GM15510 (cell line): Measurements from ENCODE around the gene KCNMB1.

Experiments used
- POLR2A ChIP-seq: IDR thresholded peaks from 3 replicates; pipeline ENCODE4 v1.6.1; 2011; ENCODE audit warnings: borderline replicate concordance; ENCODE audit not compliant: insufficient read length; ENCODE audit errors: extremely low read depth

Gene KCNMB1

DNA sequence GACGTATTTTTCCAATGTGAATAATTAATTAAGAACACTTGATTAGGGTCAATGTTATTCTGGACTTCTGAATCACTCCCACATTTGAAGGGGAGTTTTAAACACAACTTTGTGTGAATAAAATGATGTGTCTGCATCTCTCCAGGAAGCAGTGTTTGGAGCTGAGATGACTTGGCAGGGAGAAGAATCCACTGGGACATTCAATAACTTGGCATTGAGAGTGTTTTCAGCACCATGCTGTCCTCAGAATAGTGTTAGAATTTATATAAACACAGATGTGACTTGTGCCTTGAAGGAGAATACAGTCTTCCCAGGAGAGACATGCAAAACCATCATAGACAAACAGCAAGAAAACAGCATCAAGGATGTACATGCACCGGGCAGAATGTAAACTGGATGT lies 32.7 kb upstream of the KCNMB1 start:
- no peak for TF ChIP-seq POLR2A

DNA sequence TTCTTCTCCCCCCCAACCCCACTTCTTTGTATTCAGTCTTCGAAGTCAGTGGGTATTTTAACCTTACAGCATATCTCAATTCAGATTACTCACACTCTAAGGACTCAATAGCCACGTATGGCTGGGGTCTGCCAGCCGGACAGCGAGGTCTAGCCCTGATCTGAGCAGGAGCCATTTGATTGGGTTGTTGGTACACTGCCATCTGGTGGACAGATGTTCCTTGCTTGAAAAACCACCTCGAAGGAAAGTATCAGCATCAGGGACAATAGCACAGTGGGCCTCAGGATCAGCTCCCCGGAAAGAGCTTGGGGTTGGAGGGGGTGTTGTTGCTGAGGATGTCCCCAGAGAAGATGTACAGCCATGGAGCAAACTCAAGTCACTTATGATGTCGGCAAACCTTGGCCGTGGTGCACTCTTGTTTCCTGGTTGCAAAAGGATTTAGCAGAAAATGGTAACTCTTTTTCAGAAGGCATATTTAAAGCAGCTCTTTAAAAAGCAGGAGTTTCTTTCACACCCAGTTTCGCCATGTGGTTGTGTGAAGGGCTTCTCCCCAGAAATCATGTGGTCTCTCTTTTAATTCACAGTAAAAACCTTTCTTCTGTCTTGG lies 31.7 kb upstream of the KCNMB1 start:
- no peak for TF ChIP-seq POLR2A

DNA sequence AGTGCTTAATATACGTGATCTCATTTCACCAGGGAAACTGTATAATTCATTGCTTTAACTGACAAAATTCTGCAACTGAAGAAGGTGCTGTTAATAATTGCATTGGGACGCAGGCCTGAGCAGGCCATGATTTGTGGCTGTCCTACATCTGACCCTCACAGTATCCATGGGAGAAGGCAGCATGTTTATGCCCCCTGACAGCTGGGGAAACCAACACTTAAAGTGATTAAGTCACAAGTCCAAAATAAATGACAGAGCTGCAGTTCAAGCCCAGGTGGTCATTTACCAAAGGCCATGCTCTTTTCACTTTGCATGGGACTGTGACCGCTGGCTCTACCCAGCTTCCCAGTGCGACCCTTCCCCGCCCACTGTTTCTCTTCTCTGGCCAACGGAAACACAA lies 30.5 kb upstream of the KCNMB1 start:
- TF ChIP-seq POLR2A = no peak

DNA sequence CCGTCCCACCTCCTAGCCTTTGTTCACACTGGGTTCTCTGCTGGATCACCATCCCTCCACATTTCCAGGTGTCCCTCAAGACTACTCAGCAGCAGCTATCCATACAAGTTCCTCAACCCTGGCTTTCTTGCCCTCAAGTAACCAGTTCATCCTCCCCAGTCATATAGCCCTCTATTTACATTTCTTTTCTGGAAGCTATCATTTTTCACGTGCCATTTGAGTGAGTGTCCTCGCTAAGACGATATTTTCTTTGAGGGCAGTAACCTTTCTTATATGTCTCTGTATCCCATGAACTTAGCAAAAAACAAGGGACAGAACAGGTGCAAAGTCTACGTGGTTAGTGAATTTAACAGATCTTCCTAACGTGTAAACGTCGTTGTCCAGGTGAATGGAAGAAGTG lies 29.6 kb upstream of the KCNMB1 start:
- TF ChIP-seq POLR2A = no peak

DNA sequence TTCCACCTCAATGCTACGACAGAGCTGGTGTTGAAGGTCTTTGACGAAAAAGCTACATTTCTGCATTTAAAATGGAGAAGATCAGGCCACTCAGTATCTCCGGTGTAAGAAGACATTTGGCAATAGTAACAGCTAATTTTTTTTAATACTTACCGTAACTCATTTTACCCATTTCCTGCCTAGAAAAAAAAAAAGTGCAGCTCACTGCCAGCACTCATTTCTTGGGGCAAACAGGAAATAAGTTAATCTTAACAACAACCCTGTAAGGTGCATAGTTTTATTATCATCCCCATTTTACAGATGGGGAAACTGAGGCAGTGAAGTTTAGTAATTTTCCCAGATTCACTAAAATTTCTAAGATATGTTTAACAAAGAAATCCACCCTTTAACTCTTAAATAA lies 27.4 kb upstream of the KCNMB1 start:
- no peak for TF ChIP-seq POLR2A

DNA sequence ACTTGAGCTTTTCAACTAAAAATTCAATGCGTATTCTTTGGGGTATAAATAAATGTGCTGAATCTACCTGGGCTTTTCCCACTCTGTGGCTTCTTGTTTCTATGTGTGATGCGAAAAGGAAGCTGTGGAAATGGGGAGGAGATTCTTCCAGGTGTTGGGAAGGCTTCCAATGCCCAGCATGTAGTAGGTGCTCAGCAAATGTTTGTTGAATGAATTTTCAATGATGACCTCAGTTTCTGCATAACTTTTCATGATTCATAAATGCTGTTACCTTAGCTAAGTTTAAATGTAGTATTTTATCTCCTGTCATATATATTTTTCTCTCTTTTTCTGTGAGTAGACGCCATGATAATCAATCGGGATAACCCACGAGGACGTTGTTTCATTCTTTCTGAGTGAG lies 25.6 kb upstream of the KCNMB1 start:
- no peak for TF ChIP-seq POLR2A

DNA sequence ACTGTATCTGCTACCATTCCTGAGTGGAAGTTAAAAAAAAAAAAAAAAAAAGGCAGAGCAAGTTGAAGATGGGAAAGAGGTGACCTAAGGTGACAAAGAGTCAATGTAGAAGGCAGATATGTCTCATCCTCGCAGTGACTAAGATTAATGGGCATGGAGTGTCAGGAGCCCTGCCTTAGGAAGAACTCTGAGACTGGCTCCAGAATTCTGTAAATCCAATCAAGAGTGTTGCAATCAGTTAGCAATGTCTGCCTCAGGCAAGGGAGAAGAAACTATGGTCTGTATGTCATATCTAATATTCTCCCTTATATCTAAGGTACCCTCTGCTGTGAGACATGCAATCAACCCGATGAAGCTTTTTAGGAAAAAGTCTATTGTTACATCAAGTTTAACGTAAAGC lies 24.7 kb upstream of the KCNMB1 start:
- no peak for TF ChIP-seq POLR2A

DNA sequence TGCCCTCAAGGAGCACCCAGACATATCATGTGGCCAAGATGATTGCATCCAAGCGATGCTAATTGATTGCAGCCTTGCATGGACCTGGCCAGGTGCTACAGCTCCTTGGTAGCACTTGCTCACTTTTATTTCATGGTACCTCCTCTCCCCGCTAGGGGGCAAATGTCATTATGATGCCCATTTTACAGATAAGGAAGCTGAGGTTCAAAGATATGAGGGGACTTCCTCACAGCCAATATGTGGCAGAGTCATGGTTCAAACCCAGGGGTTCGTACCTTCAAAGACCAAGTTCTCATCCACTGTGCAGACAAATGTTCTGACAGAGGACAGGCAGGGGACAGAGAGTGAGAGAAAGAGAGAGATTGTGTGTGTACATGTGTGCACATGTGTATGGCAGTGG lies 21.9 kb upstream of the KCNMB1 start:
- no peak for TF ChIP-seq POLR2A

DNA sequence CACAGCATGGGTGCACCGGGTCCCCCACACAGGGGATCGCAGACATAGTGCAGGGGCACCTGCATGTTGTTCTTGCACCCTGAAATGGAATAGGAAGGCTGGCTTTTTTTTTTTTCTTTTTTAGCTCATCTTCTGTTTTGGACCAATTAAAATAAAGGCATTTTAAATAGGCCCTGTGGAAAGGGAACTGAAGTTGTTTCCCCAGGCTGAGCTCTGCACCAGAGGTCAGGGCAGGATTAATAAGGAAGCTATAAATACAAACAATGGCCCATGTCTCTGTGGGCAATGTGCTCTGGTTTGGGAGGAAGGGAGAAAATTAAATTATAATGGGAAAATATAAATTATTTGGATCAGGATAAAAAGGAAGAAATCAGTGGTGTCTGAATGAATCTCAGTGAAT lies 21.2 kb upstream of the KCNMB1 start:
- TF ChIP-seq POLR2A = no peak

DNA sequence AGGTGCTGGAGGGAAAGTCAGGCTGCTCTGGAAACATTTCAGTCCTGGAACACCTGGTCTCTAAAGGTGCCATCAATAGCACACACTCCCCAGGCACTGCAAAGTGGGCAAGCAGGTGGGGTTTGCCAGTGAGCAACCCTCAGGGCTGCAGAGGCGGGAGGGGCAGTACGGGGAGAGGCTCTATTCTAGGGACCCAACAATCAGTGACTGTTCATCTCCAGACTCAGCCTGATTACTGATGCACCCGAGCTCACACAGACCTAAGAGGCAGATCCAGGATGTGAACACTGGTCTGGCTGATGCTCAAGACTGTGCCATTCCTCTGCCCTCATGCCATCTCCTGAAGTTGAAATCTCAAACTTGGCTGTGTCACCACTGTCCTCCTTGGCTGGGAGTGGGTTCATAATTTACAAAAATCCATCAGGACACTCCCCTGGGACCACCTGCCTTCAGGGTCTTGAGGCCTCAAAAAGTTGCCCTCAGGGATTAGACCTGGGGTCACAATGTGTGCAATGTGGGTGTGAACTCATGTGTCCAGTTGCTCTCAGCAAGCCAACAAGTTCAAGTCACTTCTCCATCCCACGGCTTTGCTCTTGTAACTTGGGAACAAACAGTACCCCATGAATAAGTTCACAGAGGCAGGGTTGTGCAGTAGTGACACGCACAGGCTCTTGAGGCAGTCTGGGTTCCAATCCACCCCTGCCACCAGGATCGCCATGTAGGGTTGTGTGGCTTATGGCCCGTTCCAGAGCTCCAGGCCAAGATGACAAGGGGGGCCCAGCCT lies 19.9 kb upstream of the KCNMB1 start:
- TF ChIP-seq POLR2A = no peak

DNA sequence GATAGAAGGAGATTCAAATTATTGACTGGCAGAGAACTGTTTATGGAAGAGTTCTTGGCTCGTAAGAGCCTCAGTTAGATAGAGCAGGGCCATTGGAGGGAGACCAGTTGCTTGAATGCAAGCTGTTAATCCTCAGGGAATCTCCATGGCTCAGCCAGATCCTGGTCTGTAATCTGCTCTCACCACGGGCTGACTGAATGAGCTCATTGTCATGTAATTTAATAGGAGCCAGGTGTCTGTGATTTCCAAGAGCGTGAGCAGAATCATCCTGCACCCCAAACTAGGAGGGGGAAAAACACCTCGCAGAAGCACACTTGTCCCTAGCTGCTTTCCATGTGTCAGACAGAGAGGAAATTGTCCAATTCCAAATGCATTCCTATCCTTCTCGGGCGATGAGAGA lies 19.1 kb upstream of the KCNMB1 start:
- no peak for TF ChIP-seq POLR2A

DNA sequence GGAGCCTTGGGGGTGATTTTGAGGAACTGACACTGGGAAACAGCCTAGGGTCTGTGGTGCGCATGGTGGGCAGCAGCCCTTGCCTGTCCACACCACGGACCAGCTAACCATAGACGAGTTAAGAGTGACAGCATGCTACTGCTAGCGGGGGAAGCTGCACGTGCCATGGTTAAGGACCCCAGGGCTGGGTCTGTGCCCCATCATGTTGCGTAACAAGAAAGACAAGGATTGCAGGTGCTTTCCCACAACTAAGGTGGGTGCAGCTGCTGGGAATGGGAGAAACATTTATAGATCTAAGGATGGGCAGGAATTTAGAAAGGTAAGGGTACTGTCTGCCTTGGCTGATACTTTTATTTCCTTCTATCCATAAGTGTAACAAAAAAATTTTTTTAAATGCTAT lies 17.9 kb upstream of the KCNMB1 start:
- no peak for TF ChIP-seq POLR2A

DNA sequence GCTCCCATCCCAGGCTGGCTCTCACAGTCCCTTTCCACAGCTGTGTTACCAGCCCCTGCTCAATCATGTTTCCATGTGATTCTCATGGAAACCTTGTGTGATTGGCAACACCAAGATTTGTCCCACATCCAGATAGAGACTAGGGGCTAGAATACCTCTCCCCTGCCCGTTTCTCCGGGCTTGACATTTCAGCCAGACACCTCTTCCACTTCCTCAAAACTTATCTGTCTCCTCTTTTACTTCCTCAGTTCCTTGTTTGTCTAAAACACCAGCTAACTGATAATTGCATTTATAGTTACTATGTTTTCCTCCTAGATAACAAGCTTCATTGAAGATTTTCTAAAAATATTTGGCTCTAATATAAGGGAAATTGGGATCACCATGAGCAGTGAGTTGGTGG lies 16.6 kb upstream of the KCNMB1 start:
- no peak for TF ChIP-seq POLR2A

DNA sequence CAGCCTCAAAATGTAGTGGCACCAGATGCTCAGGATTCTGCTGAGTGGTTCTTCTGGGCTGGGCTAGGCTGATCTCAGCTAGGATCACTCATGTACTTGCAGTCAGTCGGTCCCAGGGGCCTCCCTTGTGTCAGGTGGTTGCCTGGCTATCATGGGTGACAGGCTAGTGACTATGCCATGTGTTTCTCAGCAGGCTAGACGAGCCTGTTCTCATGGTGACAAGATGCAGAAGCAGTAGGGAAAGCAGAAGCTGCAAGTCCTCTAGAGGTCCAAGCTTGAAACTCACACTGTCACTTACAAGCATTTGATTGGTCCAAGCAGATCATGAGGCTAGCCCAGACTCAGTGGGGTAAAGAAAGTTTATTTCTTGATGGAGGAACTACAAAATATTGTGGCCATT lies 15.2 kb upstream of the KCNMB1 start:
- no peak for TF ChIP-seq POLR2A

DNA sequence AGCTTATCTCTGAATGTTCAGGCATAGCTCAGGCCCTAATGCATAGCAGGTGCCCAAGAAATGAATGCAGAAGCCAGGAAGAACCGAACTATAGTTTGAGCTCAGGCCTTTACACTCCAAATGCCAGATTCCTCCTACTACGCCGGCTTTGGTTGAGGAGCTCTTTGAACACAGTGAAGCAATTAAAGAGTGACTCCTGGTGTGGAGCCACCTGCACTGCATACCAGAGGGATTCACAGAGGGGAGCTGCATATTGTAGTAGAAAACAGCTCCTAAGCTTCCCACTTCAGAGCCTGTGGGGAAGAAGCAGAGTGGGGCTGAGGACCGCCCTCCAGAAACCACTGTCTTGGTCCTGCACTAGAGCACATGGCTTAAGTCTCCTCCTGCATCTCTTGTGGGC lies 14.5 kb upstream of the KCNMB1 start:
- no peak for TF ChIP-seq POLR2A

DNA sequence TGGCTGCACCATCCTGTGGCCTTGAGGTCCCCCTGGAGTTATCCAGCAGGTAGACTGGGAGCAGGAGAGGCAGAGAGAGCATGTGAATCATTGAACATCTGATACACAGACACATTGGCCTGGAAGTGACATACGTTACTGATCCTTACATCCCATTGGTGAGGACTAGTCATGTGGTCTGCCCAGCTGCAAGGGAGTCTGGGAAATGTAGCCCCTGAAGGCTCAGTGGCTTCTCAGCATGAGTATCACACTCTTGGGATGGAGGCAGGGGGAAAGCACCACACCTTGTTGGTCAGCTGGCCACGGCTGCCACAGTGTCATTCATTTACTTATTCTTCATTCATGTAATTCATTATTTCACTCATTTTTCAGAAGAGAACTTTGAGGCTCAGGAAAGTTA lies 13.3 kb upstream of the KCNMB1 start:
- no peak for TF ChIP-seq POLR2A
